ENCODE results near the gene SHANK1. TPM values are rescaled to one million over a fixed set of nuclear protein-coding genes. Genes with fewer than 3 reads are reported as not detected.
"Not testable (repeated sequence)": the region's sequence is repeated elsewhere in the genome, so short reads cannot be mapped to it uniquely, and the experiment has no call there.

SHANK1 gene
- polyA plus RNA-seq (2013, experiment 1 of 2): 6.2 TPM
- polyA plus RNA-seq (2013, experiment 2 of 2): 5.9 TPM

DNA sequence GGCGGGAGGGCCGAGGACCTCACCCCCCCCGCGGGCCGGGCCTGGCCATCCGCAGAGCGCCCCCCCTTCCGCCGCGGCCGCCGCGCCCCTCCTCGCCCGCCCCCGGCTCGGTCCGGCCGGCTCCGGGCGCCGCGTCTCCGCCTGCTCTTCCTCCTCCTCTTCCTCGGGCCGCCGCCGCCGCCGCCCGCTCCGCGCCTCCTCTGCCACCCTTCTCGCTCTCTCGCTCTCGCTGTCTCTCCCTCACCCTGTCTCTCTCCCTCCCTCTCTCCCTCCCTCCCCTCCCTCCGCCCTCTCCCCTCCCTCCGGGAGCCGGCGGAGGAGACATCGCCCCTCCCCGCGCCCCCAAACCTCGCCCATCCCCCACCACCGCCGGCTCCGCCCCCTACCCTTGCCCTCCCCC is at the start of gene SHANK1:
Gene SHANK1 (minus strand): TSS at position 237 of the 400 bp plus-strand sequence. CDS start 2,883 bp downstream, outside the sequence.
- Histone ChIP-seq H3K4me3 (ENCODE audit: low read length in 2 of 2) (peak within 1 kb of the TSS; percentile 55 to 83), H2BK15ac (ENCODE audit: low read length) (no peak within 1 kb of the TSS)

GRCh38 chr19:50768277-50768676 is 48.7 kb upstream of the SHANK1 start:
- Histone ChIP-seq H3K79me1 (ENCODE audit: low read depth, low read length) (no peaks in the 10 kb centered on the region), H3K9ac (ENCODE audit: low read depth, low read length, poor library complexity) (no peak overlapping the region), H3K27ac (replicated peaks; ENCODE audit: low read length) (no peak overlapping the region), H2BK120ac (ENCODE audit: low read depth, low read length) (no peak overlapping the region), H3K36me3 (replicated peaks in 1 of 2; ENCODE audit: control insufficient read depth in 2 of 2, insufficient read depth in 2 of 2, low read length in 2 of 2) (no peaks in the 10 kb centered on the region), H2BK5ac (ENCODE audit: low read length) (no peak overlapping the region), H3K9me3 (replicated peaks in 1 of 2; ENCODE audit: control insufficient read depth in 2 of 2, insufficient read depth in 1 of 2, low read depth in 1 of 2, low read length in 2 of 2) (no peaks in the 10 kb centered on the region), H2BK12ac (ENCODE audit: low read length) (no peak overlapping the region), H3K4me2 (ENCODE audit: insufficient read depth, low read length, poor library complexity, severe bottlenecking) (no peak overlapping the region), H2BK15ac (ENCODE audit: low read length) (no peak overlapping the region), H4K91ac (ENCODE audit: low read depth, low read length, poor library complexity) (no peak overlapping the region), H3K18ac (ENCODE audit: low read length) (no peak overlapping the region), H2AK5ac (ENCODE audit: low read depth, low read length) (no peak overlapping the region), H3K23ac (ENCODE audit: low read depth, low read length, poor library complexity) (no peak overlapping the region), H3K4me3 (ENCODE audit: low read length in 2 of 2) (no peak overlapping the region), H3K4ac (ENCODE audit: low read length) (no peak overlapping the region), H4K8ac (ENCODE audit: low read depth, low read length) (no peak overlapping the region), H3K4me1 (ENCODE audit: control insufficient read depth in 2 of 2, insufficient read depth in 1 of 2, low read depth in 1 of 2, low read length in 2 of 2) (no peaks in the 10 kb centered on the region), H3K14ac (ENCODE audit: low read length) (no peak overlapping the region), H2AFZ (ENCODE audit: low read length) (no peak overlapping the region), H3K27me3 (ENCODE audit: control insufficient read depth in 3 of 3, insufficient read depth in 3 of 3, low read depth in 1 of 3, low read length in 3 of 3) (peaks cover 0 to 3% (median 0%) of the 10 kb centered on the region in 3 experiments)
- no CpG with 5 or more reads among the region's 5 CpGs for WGBS, 2 donors (ENCODE audit: extremely low coverage in 2 of 2, insufficient read length in 2 of 2, insufficient replicate concordance in 1 of 2)
- no peak for DNase-seq (ENCODE audit: low spot score)

More for the DNA sequence above, at the start of gene SHANK1:
- DNase-seq (ENCODE audit: low spot score): no peak
- Histone ChIP-seq H4K8ac (ENCODE audit: low read depth, low read length) (no peak within 1 kb of the TSS), H2BK5ac (ENCODE audit: low read length) (no peak within 1 kb of the TSS), H2AK5ac (ENCODE audit: low read depth, low read length) (peak within 1 kb of the TSS; percentile 43), H3K9ac (ENCODE audit: low read depth, low read length, poor library complexity) (peak within 1 kb of the TSS; percentile 88), H3K18ac (ENCODE audit: low read length) (peak within 1 kb of the TSS; percentile 94), H3K4ac (ENCODE audit: low read length) (peak within 1 kb of the TSS; percentile 71), H3K14ac (ENCODE audit: low read length) (peak within 1 kb of the TSS; percentile 48), H2BK12ac (ENCODE audit: low read length) (peak within 1 kb of the TSS; percentile 96), H3K79me1 (ENCODE audit: low read depth, low read length) (no peaks in the 10 kb centered on the region), H3K4me2 (ENCODE audit: insufficient read depth, low read length, poor library complexity, severe bottlenecking) (peak within 1 kb of the TSS; percentile 86), H3K23ac (ENCODE audit: low read depth, low read length, poor library complexity) (peak within 1 kb of the TSS; percentile 57), H3K36me3 (replicated peaks in 1 of 2; ENCODE audit: control insufficient read depth in 2 of 2, insufficient read depth in 2 of 2, low read length in 2 of 2) (no peaks in the 10 kb centered on the region), H2AFZ (ENCODE audit: low read length) (peak within 1 kb of the TSS; percentile 91), H3K4me1 (ENCODE audit: control insufficient read depth in 2 of 2, insufficient read depth in 1 of 2, low read depth in 1 of 2, low read length in 2 of 2) (peaks cover 12 to 21% of the 10 kb centered on the region in 2 donors), H2BK120ac (ENCODE audit: low read depth, low read length) (no peak within 1 kb of the TSS), H3K27ac (replicated peaks; ENCODE audit: low read length) (no peak within 1 kb of the TSS), H3K27me3 (ENCODE audit: control insufficient read depth in 3 of 3, insufficient read depth in 3 of 3, low read depth in 1 of 3, low read length in 3 of 3) (peaks cover 0 to 26% (median 25%) of the 10 kb centered on the region in 3 experiments), H4K91ac (ENCODE audit: low read depth, low read length, poor library complexity) (no peak within 1 kb of the TSS), H3K9me3 (replicated peaks in 1 of 2; ENCODE audit: control insufficient read depth in 2 of 2, insufficient read depth in 1 of 2, low read depth in 1 of 2, low read length in 2 of 2) (no peaks in the 10 kb centered on the region)
- WGBS, 2 donors (ENCODE audit: extremely low coverage in 2 of 2, insufficient read length in 2 of 2, insufficient replicate concordance in 1 of 2): no CpG with 5 or more reads among the region's 47 CpGs

DNA sequence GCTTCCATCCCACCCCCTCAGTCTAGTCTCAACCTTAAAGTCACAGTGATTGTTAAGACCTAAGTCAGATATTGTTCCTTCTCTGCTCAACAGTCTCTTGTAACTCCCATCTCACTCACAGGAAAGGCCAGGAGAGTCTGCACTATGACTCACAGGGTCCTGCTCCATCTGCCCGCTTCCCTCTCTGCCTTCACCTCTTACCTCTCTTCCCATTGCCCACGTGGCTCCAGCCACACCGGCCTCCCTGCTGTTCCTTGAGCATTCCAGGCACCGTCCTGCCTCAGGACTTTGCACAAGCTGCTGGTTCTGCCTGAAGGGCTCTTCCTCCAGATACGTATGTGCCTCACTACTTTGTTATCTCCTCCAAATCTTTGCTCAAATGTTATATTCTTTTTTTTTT is 47.7 kb upstream of the SHANK1 start:
- H2BK5ac ChIP-seq (ENCODE audit: low read length); H3K27ac ChIP-seq (replicated peaks; ENCODE audit: low read length); H3K27me3 ChIP-seq (ENCODE audit: control insufficient read depth in 3 of 3, insufficient read depth in 3 of 3, low read depth in 1 of 3, low read length in 3 of 3); H3K18ac ChIP-seq (ENCODE audit: low read length); H3K9ac ChIP-seq (ENCODE audit: low read depth, low read length, poor library complexity); H3K23ac ChIP-seq (ENCODE audit: low read depth, low read length, poor library complexity); H2AFZ ChIP-seq (ENCODE audit: low read length); H3K9me3 ChIP-seq (replicated peaks in 1 of 2; ENCODE audit: control insufficient read depth in 2 of 2, insufficient read depth in 1 of 2, low read depth in 1 of 2, low read length in 2 of 2); H2BK12ac ChIP-seq (ENCODE audit: low read length); H3K4me1 ChIP-seq (ENCODE audit: control insufficient read depth in 2 of 2, insufficient read depth in 1 of 2, low read depth in 1 of 2, low read length in 2 of 2); H3K14ac ChIP-seq (ENCODE audit: low read length); H3K4ac ChIP-seq (ENCODE audit: low read length); DNase-seq (ENCODE audit: low spot score); H3K79me1 ChIP-seq (ENCODE audit: low read depth, low read length); H2BK15ac ChIP-seq (ENCODE audit: low read length); H2AK5ac ChIP-seq (ENCODE audit: low read depth, low read length); H3K4me2 ChIP-seq (ENCODE audit: insufficient read depth, low read length, poor library complexity, severe bottlenecking); H4K8ac ChIP-seq (ENCODE audit: low read depth, low read length); H3K4me3 ChIP-seq (ENCODE audit: low read length in 2 of 2); H3K36me3 ChIP-seq (replicated peaks in 1 of 2; ENCODE audit: control insufficient read depth in 2 of 2, insufficient read depth in 2 of 2, low read length in 2 of 2); H2BK120ac ChIP-seq (ENCODE audit: low read depth, low read length); H4K91ac ChIP-seq (ENCODE audit: low read depth, low read length, poor library complexity): not testable (repeated sequence)
- WGBS, 2 donors (ENCODE audit: extremely low coverage in 2 of 2, insufficient read length in 2 of 2, insufficient replicate concordance in 1 of 2): no CpG with 5 or more reads among the region's 5 CpGs

- H4K91ac ChIP-seq (ENCODE audit: low read depth, low read length, poor library complexity); H2BK12ac ChIP-seq (ENCODE audit: low read length); H4K8ac ChIP-seq (ENCODE audit: low read depth, low read length); H3K79me1 ChIP-seq (ENCODE audit: low read depth, low read length); H2BK120ac ChIP-seq (ENCODE audit: low read depth, low read length); H3K4me1 ChIP-seq (ENCODE audit: control insufficient read depth in 2 of 2, insufficient read depth in 1 of 2, low read depth in 1 of 2, low read length in 2 of 2); H2AFZ ChIP-seq (ENCODE audit: low read length); H3K9me3 ChIP-seq (replicated peaks in 1 of 2; ENCODE audit: control insufficient read depth in 2 of 2, insufficient read depth in 1 of 2, low read depth in 1 of 2, low read length in 2 of 2); H2AK5ac ChIP-seq (ENCODE audit: low read depth, low read length); H3K9ac ChIP-seq (ENCODE audit: low read depth, low read length, poor library complexity); H3K14ac ChIP-seq (ENCODE audit: low read length); H3K4ac ChIP-seq (ENCODE audit: low read length); H2BK5ac ChIP-seq (ENCODE audit: low read length); H3K27ac ChIP-seq (replicated peaks; ENCODE audit: low read length); H3K18ac ChIP-seq (ENCODE audit: low read length); H3K27me3 ChIP-seq (ENCODE audit: control insufficient read depth in 3 of 3, insufficient read depth in 3 of 3, low read depth in 1 of 3, low read length in 3 of 3); H3K4me3 ChIP-seq (ENCODE audit: low read length in 2 of 2); H2BK15ac ChIP-seq (ENCODE audit: low read length); DNase-seq (ENCODE audit: low spot score); H3K4me2 ChIP-seq (ENCODE audit: insufficient read depth, low read length, poor library complexity, severe bottlenecking); H3K23ac ChIP-seq (ENCODE audit: low read depth, low read length, poor library complexity); H3K36me3 ChIP-seq (replicated peaks in 1 of 2; ENCODE audit: control insufficient read depth in 2 of 2, insufficient read depth in 2 of 2, low read length in 2 of 2): not testable (repeated sequence)
- no CpG with 5 or more reads among the region's 12 CpGs for WGBS, 2 donors (ENCODE audit: extremely low coverage in 2 of 2, insufficient read length in 2 of 2, insufficient replicate concordance in 1 of 2)
These were observed 47.1 kb upstream of the SHANK1 start for GRCh38 chr19:50766746-50767145.

Data from neuronal stem cell (in vitro differentiated cells).